GM21528 (cell line): ENCODE results near the gene GUCY2D.
"Not testable (repeated sequence)": the region's sequence is repeated elsewhere in the genome, so short reads cannot be mapped to it uniquely, and the experiment has no call there.

Source experiments
- ATAC-seq: cut with Tn5 transposase; IDR thresholded peaks from one replicate; pipeline ENCODE4 v1.9.1; 2021; ENCODE audit warnings: mild to moderate bottlenecking, moderate library complexity; ENCODE audit not compliant: unreplicated experiment, low FRiP score

The GUCY2D gene

GRCh38 chr17:8041249-8041928, 39.0 kb downstream of the GUCY2D start:
- ATAC-seq: no peak

GRCh38 chr17:8041979-8042378, 39.6 kb downstream of the GUCY2D start:
- ATAC-seq: no peak

- no peak for ATAC-seq
Observed at GRCh38 chr17:8044819-8045810, 42.7 kb downstream of the GUCY2D start.

- ATAC-seq: no peak
Observed at GRCh38 chr17:8046306-8046928, 44.0 kb downstream of the GUCY2D start.

- ATAC-seq: no peak
Observed at GRCh38 chr17:8046929-8047768, 44.7 kb downstream of the GUCY2D start.

- no peak for ATAC-seq
Observed at GRCh38 chr17:8047769-8048110, 45.3 kb downstream of the GUCY2D start.

- no peak for ATAC-seq
Observed at GRCh38 chr17:8048236-8048635, 45.8 kb downstream of the GUCY2D start.

GRCh38 chr17:8048736-8049135, 46.3 kb downstream of the GUCY2D start:
- ATAC-seq: no peak

GRCh38 chr17:8051831-8052230, 49.4 kb downstream of the GUCY2D start:
- ATAC-seq: no peak

GRCh38 chr17:8052256-8053252, 50.1 kb downstream of the GUCY2D start:
- no peak for ATAC-seq

GRCh38 chr17:8053600-8053999, 51.2 kb downstream of the GUCY2D start:
- no peak for ATAC-seq

- ATAC-seq: no peak
Observed at GRCh38 chr17:8055851-8056231, 53.4 kb downstream of the GUCY2D start.

- ATAC-seq: no peak
Observed at GRCh38 chr17:8056232-8056975, 54.0 kb downstream of the GUCY2D start.

GRCh38 chr17:8056976-8057625, 54.7 kb downstream of the GUCY2D start:
- ATAC-seq: no peak

- no peak for ATAC-seq
Observed at GRCh38 chr17:8057691-8058114, 55.3 kb downstream of the GUCY2D start.

- ATAC-seq: no peak
Observed at GRCh38 chr17:8059131-8059530, 56.7 kb downstream of the GUCY2D start.

GRCh38 chr17:8060274-8060673, 57.9 kb downstream of the GUCY2D start:
- ATAC-seq: no peak

- ATAC-seq: not testable (repeated sequence)
Observed at GRCh38 chr17:8061851-8062250, 59.4 kb downstream of the GUCY2D start.
